ENCODE data around the gene FAM170B.

- no peak for TF ChIP-seq CTCF (conservative IDR thresholded peaks at IDR 0.05; ENCODE audit: low read depth, low read length)
- no peak for TF ChIP-seq SMC3 (IDR thresholded peaks at IDR 0.05; ENCODE audit: low read depth, low read length)
- TF ChIP-seq RFX5 (IDR thresholded peaks at IDR 0.05; ENCODE audit: low read depth, low read length) = no peak
- TF ChIP-seq NFE2L2 (IDR thresholded peaks at IDR 0.05; ENCODE audit: low read depth, low read length) = no peak
- TF ChIP-seq POLR2A (IDR thresholded peaks at IDR 0.05; ENCODE audit: low read depth, low read length) = no peak
- TF ChIP-seq CEBPB (IDR thresholded peaks at IDR 0.05; ENCODE audit: low read depth, low read length) = no peak
- TF ChIP-seq FOS (IDR thresholded peaks at IDR 0.05; ENCODE audit: low read depth, low read length) = no peak
- no peak for TF ChIP-seq BHLHE40 (IDR thresholded peaks at IDR 0.05; ENCODE audit: low read depth, low read length)
Measured at GRCh38 chr10:49083261-49083660, 50.6 kb downstream of the FAM170B start.

Data from IMR-90 (cell line).